KOPT-K1 (cell line): ENCODE results near the gene PCSK4.
A peak's percentile ranks its signal among the peaks of the same experiment; 100 is the strongest.

Experiments used
- H3K27ac ChIP-seq: fragments of 200-600 bp; sonication (generic); 2 replicates; pipeline ENCODE4 v1.5.1; 2016; ENCODE audit warnings: antibody characterized with exemption, mild to moderate bottlenecking, low read depth, low read length; ENCODE audit not compliant: poor library complexity, severe bottlenecking
- H3K36me3 ChIP-seq: fragments of 200-600 bp; sonication (generic); 2 replicates; pipeline ENCODE4 v1.5.1; 2017; ENCODE audit warnings: antibody characterized with exemption, mild to moderate bottlenecking, low read length, moderate library complexity; ENCODE audit not compliant: insufficient read depth
- H3K9me3 ChIP-seq: fragments of 200-600 bp; sonication (generic); 2 replicates; pipeline ENCODE4 v1.5.1; 2017; ENCODE audit warnings: antibody characterized with exemption, low read length, mild to moderate bottlenecking; ENCODE audit not compliant: insufficient read depth, poor library complexity, severe bottlenecking

Gene PCSK4

GRCh38 chr19:1512671-1513498, 22.7 kb upstream of the PCSK4 start, which contains the start of gene ADAMTSL5:
TSS of gene ADAMTSL5 (minus strand) at chr19:1513019. CDS start at chr19:1510943, 2,076 bp downstream.
- no peaks in the 10 kb centered on the region for H3K36me3 ChIP-seq
- H3K27ac ChIP-seq = no peak within 1 kb of the TSS
- H3K9me3 ChIP-seq = no peaks in the 10 kb centered on the region

- Histone ChIP-seq H3K9me3 (no peaks in the 10 kb centered on the region), H3K36me3 (no peaks in the 10 kb centered on the region), H3K27ac (no peak overlapping the region)
Measured at GRCh38 chr19:1511318-1512317, 21.5 kb upstream of the PCSK4 start.

GRCh38 chr19:1510807-1511206, 20.7 kb upstream of the PCSK4 start:
- Histone ChIP-seq H3K27ac (no peak overlapping the region), H3K36me3 (no peaks in the 10 kb centered on the region), H3K9me3 (no peaks in the 10 kb centered on the region)

- Histone ChIP-seq H3K27ac (no peak overlapping the region), H3K36me3 (no peaks in the 10 kb centered on the region), H3K9me3 (no peaks in the 10 kb centered on the region)
Measured at GRCh38 chr19:1510442-1510806, 20.3 kb upstream of the PCSK4 start.

- Histone ChIP-seq H3K9me3 (no peaks in the 10 kb centered on the region), H3K36me3 (no peaks in the 10 kb centered on the region), H3K27ac (no peak overlapping the region)
Measured at GRCh38 chr19:1509602-1510441, 19.7 kb upstream of the PCSK4 start.

- H3K27ac ChIP-seq = no peak overlapping the region
- H3K36me3 ChIP-seq = no peaks in the 10 kb centered on the region
- no peaks in the 10 kb centered on the region for H3K9me3 ChIP-seq
Measured at GRCh38 chr19:1508507-1508856, 18.3 kb upstream of the PCSK4 start.

- no peaks in the 10 kb centered on the region for H3K9me3 ChIP-seq
- peak overlapping the region; percentile 66 for H3K27ac ChIP-seq
- H3K36me3 ChIP-seq = no peaks in the 10 kb centered on the region
Measured at GRCh38 chr19:1507763-1508506, 17.8 kb upstream of the PCSK4 start.

- H3K36me3 ChIP-seq = no peaks in the 10 kb centered on the region
- no peak overlapping the region for H3K27ac ChIP-seq
- H3K9me3 ChIP-seq = no peaks in the 10 kb centered on the region
Measured at GRCh38 chr19:1507192-1507660, 17.1 kb upstream of the PCSK4 start.

GRCh38 chr19:1505991-1506881, 16.1 kb upstream of the PCSK4 start:
- Histone ChIP-seq H3K9me3 (no peaks in the 10 kb centered on the region), H3K27ac (no peak overlapping the region), H3K36me3 (no peaks in the 10 kb centered on the region)

- Histone ChIP-seq H3K27ac (no peak overlapping the region), H3K36me3 (no peaks in the 10 kb centered on the region), H3K9me3 (no peaks in the 10 kb centered on the region)
Measured at GRCh38 chr19:1505012-1505411, 14.9 kb upstream of the PCSK4 start.

- Histone ChIP-seq H3K36me3 (no peaks in the 10 kb centered on the region), H3K27ac (no peak overlapping the region), H3K9me3 (no peaks in the 10 kb centered on the region)
Measured at GRCh38 chr19:1503925-1504773, 14.0 kb upstream of the PCSK4 start.

- Histone ChIP-seq H3K36me3 (no peaks in the 10 kb centered on the region), H3K9me3 (no peaks in the 10 kb centered on the region), H3K27ac (no peak overlapping the region)
Measured at GRCh38 chr19:1503089-1503924, 13.2 kb upstream of the PCSK4 start.
